HG02571 (cell line): Measurements from ENCODE around the gene TOGARAM1.

Source experiments
- ATAC-seq: cut with Tn5 transposase; IDR thresholded peaks from one replicate; pipeline ENCODE4 v1.9.1; 2021; ENCODE audit warnings: mild to moderate bottlenecking, moderate library complexity; ENCODE audit not compliant: unreplicated experiment

Gene TOGARAM1

GRCh38 chr14:45083976-45084722, 122.2 kb downstream of the TOGARAM1 start, which contains the start of gene PRPF39:
Gene PRPF39 (plus strand): TSS chr14:45084116. CDS start chr14:45095240, 11,124 bp downstream.
- peak; percentile 95 for ATAC-seq

- ATAC-seq, result no peak
Measured at GRCh38 chr14:45084946-45085346, 123.0 kb downstream of the TOGARAM1 start.

GRCh38 chr14:45089813-45090212, 127.8 kb downstream of the TOGARAM1 start:
- ATAC-seq, result peak; percentile 72

- no peak for ATAC-seq
Measured at GRCh38 chr14:45091710-45092109, 129.7 kb downstream of the TOGARAM1 start.

- ATAC-seq, result no peak
Measured at GRCh38 chr14:45094275-45094674, 132.3 kb downstream of the TOGARAM1 start.

- no peak for ATAC-seq
Measured at GRCh38 chr14:45095143-45095542, 133.2 kb downstream of the TOGARAM1 start.

- no peak for ATAC-seq
Measured at GRCh38 chr14:45096218-45096617, 134.2 kb downstream of the TOGARAM1 start.

- ATAC-seq, result no peak
Measured at GRCh38 chr14:45103806-45104205, 141.8 kb downstream of the TOGARAM1 start.

- ATAC-seq, result no peak
Measured at GRCh38 chr14:45104561-45104960, 142.6 kb downstream of the TOGARAM1 start.

- ATAC-seq, result no peak
Measured at GRCh38 chr14:45112896-45113781, 151.1 kb downstream of the TOGARAM1 start.

- ATAC-seq, result no peak
Measured at GRCh38 chr14:45114327-45114726, 152.3 kb downstream of the TOGARAM1 start.

GRCh38 chr14:45118594-45118993, 156.6 kb downstream of the TOGARAM1 start:
- ATAC-seq, result no peak

- ATAC-seq, result no peak
Measured at GRCh38 chr14:45120096-45120495, 158.1 kb downstream of the TOGARAM1 start.

GRCh38 chr14:45123271-45123670, 161.3 kb downstream of the TOGARAM1 start:
- ATAC-seq, result no peak
